Activated CD8-positive, alpha-beta memory T cell treated with anti-CD3 and anti-CD28 coated beads, Interleukin-2, amount 50 U/mL, for 4 hours (primary cell): Measurements from ENCODE around the gene ATMIN.

Experiments used
- DNase-seq: peaks from one replicate; pipeline ENCODE4 v3.0.0-alpha.2; 2020

Gene ATMIN

GRCh38 chr16:81006211-81006812, 29.3 kb upstream of the ATMIN start:
- peak; percentile 70 for DNase-seq

- DNase-seq = peak; percentile 96
These were observed 28.6 kb upstream of the ATMIN start, which contains the start of the genes CENPN and CMC2 for GRCh38 chr16:81006813-81007695. TSS of gene CENPN (plus strand) at chr16:81007214. CDS start at chr16:81011940, 4,726 bp downstream. TSS of gene CMC2 (minus strand) at chr16:81006885. CDS start at chr16:80997394, 9,491 bp downstream.

- DNase-seq = no peak
These were observed 27.2 kb upstream of the ATMIN start for GRCh38 chr16:81008505-81008789.

- no peak for DNase-seq
These were observed 22.7 kb upstream of the ATMIN start for GRCh38 chr16:81012974-81013373.

GRCh38 chr16:81014672-81015071, 21.0 kb upstream of the ATMIN start:
- DNase-seq = no peak

GRCh38 chr16:81018496-81018895, 17.1 kb upstream of the ATMIN start:
- DNase-seq = no peak

GRCh38 chr16:81026429-81026828, 9.2 kb upstream of the ATMIN start:
- DNase-seq = no peak

- DNase-seq = no peak
These were observed 5.6 kb upstream of the ATMIN start for GRCh38 chr16:81029930-81030604.

- DNase-seq = peak; percentile 42
These were observed 521 bp downstream of the ATMIN start for GRCh38 chr16:81035975-81036750.

- DNase-seq = no peak
These were observed 1.2 kb downstream of the ATMIN start for GRCh38 chr16:81036751-81037350.

- no peak for DNase-seq
These were observed 4.5 kb downstream of the ATMIN start for GRCh38 chr16:81040131-81040530.

GRCh38 chr16:81040842-81041241, 5.2 kb downstream of the ATMIN start:
- no peak for DNase-seq

- DNase-seq = no peak
These were observed 6.1 kb downstream of the ATMIN start for GRCh38 chr16:81041696-81042095.

GRCh38 chr16:81042821-81043220, 7.2 kb downstream of the ATMIN start:
- no peak for DNase-seq

- no peak for DNase-seq
These were observed 18.1 kb downstream of the ATMIN start for GRCh38 chr16:81053761-81054160.

- DNase-seq = no peak
These were observed 25.1 kb downstream of the ATMIN start for GRCh38 chr16:81060576-81061306.

- no peak for DNase-seq
These were observed 25.6 kb downstream of the ATMIN start for GRCh38 chr16:81061307-81061640.

GRCh38 chr16:81061871-81062608, 26.4 kb downstream of the ATMIN start:
- no peak for DNase-seq

- DNase-seq = no peak
These were observed 31.0 kb downstream of the ATMIN start for GRCh38 chr16:81066681-81067080.

GRCh38 chr16:81067166-81067565, 31.5 kb downstream of the ATMIN start:
- no peak for DNase-seq

- no peak for DNase-seq
These were observed 33.4 kb downstream of the ATMIN start for GRCh38 chr16:81069063-81069462.
